Epidermal melanocyte (primary cell): Measurements from ENCODE around the gene NAB1.
A peak's percentile ranks its signal among the peaks of the same experiment; 100 is the strongest.

Experiments used
- DNase-seq: peaks from one replicate; pipeline ENCODE4 v3.0.0; 2011; ENCODE audit warnings: low spot score; ENCODE audit not compliant: insufficient read length

The NAB1 gene

GRCh38 chr2:190636361-190636760 is 12.5 kb upstream of the NAB1 start:
- no peak for DNase-seq

- DNase-seq = no peak
Observed at GRCh38 chr2:190637281-190637734, 11.6 kb upstream of the NAB1 start.

GRCh38 chr2:190637903-190638618 is 10.8 kb upstream of the NAB1 start:
- no peak for DNase-seq

- no peak for DNase-seq
Observed at GRCh38 chr2:190640117-190640516, 8.8 kb upstream of the NAB1 start.

- no peak for DNase-seq
Observed at GRCh38 chr2:190641469-190641868, 7.4 kb upstream of the NAB1 start.

GRCh38 chr2:190646780-190647522 is 1.9 kb upstream of the NAB1 start:
- DNase-seq = no peak

GRCh38 chr2:190648289-190649034 is 421 bp upstream of the NAB1 start:
- peak; percentile 64 for DNase-seq

- DNase-seq = no peak
Observed at GRCh38 chr2:190649798-190650390, 1.0 kb downstream of the NAB1 start.

GRCh38 chr2:190651413-190651812 is 2.5 kb downstream of the NAB1 start:
- DNase-seq = no peak

- DNase-seq = no peak
Observed at GRCh38 chr2:190653231-190653630, 4.3 kb downstream of the NAB1 start.

GRCh38 chr2:190653931-190654330 is 5.0 kb downstream of the NAB1 start:
- DNase-seq = no peak

GRCh38 chr2:190655113-190655512 is 6.2 kb downstream of the NAB1 start:
- DNase-seq = no peak

- no peak for DNase-seq
Observed at GRCh38 chr2:190655570-190655969, 6.7 kb downstream of the NAB1 start.

GRCh38 chr2:190656301-190656700 is 7.4 kb downstream of the NAB1 start:
- no peak for DNase-seq

- DNase-seq = no peak
Observed at GRCh38 chr2:190657474-190658255, 8.8 kb downstream of the NAB1 start.

GRCh38 chr2:190659553-190659952 is 10.7 kb downstream of the NAB1 start:
- DNase-seq = no peak

- DNase-seq = no peak
Observed at GRCh38 chr2:190662754-190663153, 13.9 kb downstream of the NAB1 start.

- DNase-seq = no peak
Observed at GRCh38 chr2:190663348-190663747, 14.5 kb downstream of the NAB1 start.

GRCh38 chr2:190663839-190664238 is 15.0 kb downstream of the NAB1 start:
- DNase-seq = no peak

- no peak for DNase-seq
Observed at GRCh38 chr2:190664240-190664639, 15.4 kb downstream of the NAB1 start.

- DNase-seq = no peak
Observed at GRCh38 chr2:190666895-190667294, 18.0 kb downstream of the NAB1 start.
